HG03196 (cell line): ENCODE data around the gene ANKK1.

Experiments
- ATAC-seq: cut with Tn5 transposase; IDR thresholded peaks from one replicate; pipeline ENCODE4 v1.9.1; 2021; ENCODE audit not compliant: unreplicated experiment

Gene ANKK1

GRCh38 chr11:113376156-113376555, 11.4 kb upstream of the ANKK1 start:
- no peak for ATAC-seq

- ATAC-seq: no peak
Observed at GRCh38 chr11:113377681-113378412, 9.7 kb upstream of the ANKK1 start.

DNA sequence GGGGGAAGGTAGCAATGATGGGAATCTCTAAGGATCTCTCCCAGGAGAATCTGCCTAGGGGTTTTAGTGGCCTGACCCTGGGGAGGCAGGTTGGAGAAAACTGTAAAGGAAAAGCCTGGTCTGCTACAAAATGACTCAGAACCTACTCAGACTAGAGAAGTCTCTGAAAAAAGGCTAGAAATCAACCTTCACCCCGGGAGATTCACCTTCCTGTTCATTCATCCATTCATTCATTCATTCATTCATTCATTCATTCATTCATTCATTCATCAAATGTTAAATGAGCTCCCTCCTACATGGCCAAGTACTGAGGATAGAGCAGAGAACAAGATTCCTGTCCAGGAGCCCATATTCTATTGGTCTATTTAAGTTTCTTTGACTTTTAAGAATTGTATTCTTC, 8.9 kb upstream of the ANKK1 start:
- ATAC-seq: no peak

DNA sequence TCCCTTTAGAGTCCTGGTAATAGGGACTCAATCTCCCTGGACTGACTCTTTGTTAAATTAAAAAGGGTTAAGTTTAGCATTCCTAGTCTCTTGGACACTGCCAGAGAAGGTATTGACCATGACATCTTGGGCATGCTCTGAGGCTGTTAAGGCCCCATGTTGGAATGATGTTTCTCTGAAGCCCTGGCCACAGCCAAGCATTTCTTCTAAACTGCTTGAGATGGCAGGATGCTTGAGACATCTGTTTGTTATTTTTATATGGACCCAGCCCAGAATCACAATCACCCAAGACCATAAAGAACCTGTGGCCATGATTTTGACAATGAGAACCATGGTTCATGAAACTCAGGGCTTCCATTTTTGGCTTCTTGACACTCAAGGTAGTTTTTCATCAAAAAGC, 5.5 kb upstream of the ANKK1 start:
- ATAC-seq: no peak

- ATAC-seq: no peak
Observed at GRCh38 chr11:113384551-113384950, 3.0 kb upstream of the ANKK1 start.

DNA sequence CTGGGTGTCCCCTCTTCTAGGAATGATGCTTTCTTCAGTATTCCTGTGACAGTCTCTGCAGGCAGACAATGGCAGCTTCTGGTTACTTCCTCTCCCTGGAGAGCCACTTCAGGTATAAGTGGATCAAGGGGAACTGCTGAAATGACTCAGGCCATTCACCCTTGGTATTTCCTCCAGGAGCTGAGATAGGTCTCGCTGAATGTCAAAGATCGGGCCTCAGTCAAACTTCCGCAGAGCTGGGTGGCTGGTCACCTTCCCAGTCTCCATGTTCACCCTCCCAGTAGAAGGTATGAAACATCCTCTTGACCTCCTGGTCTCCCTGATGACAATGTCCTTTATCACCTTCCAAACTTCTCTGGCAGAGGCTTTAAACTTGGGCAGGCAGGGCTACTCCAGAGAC, 1.8 kb upstream of the ANKK1 start:
- ATAC-seq: no peak

DNA sequence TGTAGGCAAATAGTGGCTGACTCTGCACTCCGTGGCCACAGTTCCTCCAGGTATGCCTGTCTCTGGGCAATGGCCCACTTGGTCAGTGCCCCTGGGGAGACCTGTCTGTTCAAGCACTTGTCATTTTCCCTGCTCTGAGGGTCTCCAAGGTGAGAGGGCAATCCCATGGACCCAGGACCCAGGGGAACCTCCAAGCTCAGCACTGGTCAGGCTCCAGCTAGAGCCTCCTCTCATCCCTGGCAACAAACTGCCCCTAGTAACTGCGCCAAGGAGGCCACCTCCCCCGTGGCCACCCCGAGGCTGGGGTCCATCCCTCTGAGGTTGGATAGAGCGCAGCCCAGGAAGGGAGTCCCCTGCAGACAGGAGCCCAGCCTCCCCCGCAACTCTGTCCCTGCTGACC, 713 bp upstream of the ANKK1 start:
- ATAC-seq: no peak

- ATAC-seq: no peak
Observed at GRCh38 chr11:113389272-113389671, 1.7 kb downstream of the ANKK1 start.

DNA sequence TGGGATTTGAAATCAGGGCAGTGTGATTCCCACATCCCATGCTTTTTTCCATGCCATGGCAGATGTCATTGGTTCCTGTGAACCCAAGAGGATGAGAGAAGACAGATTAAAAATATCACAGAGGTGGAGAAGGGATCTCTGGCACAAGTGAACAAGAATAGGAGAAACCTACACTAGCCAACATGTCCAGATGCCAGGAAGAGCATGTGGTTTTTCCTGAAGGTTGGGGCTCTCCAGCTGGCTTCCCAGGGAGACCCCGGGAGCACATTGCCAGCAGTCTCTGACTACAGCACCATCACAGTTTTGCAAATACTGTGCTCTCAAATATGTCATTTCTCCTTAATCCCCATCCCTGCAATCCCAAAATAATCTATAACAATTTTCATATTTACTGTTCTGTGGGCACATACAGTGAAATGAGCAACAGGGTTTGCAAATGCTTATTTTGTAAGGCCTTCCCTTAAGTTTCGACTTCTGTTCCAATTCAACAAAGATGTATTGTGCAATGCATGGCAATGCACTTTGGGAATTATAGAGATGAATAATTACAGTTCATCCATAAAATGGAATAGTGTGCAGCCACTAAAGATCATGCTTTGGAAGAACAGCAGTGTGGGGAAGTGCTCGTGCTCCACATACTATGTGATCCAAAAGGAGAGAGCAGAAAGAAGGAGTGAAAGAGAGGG, 4.8 kb downstream of the ANKK1 start:
- ATAC-seq: no peak

DNA sequence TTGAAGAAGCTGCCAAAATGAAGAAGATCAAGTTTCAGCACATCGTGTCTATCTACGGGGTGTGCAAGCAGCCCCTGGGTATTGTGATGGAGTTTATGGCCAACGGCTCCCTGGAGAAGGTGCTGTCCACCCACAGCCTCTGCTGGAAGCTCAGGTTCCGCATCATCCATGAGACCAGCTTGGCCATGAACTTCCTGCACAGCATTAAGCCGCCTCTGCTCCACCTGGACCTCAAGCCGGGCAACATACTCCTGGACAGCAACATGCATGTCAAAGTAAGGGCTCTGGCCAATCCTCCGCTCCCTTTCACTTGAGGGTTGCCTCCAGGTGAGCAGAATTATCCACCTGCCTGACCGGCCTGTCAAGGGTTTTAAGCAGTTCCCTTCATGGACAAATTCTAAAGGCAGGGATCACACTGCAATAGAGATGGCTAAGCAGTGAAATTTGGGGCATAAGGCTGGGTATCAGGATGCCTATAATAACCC, 6.0 kb downstream of the ANKK1 start:
- ATAC-seq: no peak

DNA sequence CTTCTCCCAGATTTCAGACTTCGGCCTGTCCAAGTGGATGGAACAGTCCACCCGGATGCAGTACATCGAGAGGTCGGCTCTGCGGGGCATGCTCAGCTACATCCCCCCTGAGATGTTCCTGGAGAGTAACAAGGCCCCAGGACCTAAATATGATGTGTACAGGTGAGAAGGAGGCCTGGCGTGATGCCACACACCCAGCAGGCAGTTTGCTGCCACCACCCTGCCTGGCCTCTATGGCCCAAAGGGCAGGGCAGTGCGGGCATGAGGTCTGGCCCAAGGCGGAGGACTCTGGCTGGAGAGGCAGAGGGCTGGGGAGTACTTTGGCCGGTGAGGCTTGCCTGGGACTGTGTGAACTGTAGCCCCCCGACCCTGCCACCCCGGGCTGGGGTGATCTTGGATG, 7.3 kb downstream of the ANKK1 start:
- no peak for ATAC-seq

DNA sequence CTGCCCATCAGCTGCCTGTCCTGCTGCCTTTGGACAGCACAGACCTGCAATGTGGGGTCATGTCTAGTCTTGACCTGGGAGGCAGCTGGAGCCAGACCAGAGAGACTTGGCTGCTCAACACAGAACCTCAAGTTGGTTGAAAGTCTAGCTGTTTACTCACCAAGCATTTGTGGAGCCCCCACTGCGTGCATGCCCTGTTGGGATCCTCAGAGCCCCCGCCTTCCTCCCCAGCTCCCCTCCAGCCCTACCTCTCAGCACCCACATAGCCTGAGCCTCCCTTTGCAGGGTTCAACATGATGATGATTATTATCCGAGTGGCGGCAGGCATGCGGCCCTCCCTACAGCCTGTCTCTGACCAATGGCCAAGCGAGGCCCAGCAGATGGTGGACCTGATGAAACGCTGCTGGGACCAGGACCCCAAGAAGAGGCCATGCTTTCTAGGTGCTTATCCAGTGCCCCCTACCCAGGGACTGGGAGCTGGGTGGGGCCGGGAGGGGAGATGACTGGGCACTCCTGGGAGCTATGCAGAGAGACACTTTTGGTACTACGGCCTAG, 8.3 kb downstream of the ANKK1 start:
- ATAC-seq: no peak

DNA sequence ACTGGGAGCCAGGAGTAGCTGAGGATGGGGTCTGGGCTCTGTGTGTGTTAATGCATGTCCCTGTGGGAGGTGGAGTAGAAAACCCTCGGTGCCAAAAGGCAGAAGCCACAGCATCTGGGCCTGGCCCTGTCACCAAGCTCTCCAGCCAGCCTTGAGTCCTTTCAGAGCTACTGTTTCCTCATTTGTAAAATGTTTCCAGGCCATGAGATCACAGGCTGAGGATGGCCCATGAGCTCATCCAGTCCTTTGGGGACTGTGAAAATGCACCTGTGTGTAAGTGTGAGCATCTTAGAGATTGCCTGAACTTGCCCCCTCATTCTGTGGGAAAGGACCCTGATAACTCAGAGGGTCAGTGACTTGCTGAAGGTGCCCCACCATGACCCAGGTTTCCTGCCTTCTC, 9.1 kb downstream of the ANKK1 start:
- ATAC-seq: no peak

GRCh38 chr11:113397212-113397611, 9.6 kb downstream of the ANKK1 start:
- ATAC-seq: no peak

- no peak for ATAC-seq
Observed at GRCh38 chr11:113397821-113398220, 10.2 kb downstream of the ANKK1 start.

DNA sequence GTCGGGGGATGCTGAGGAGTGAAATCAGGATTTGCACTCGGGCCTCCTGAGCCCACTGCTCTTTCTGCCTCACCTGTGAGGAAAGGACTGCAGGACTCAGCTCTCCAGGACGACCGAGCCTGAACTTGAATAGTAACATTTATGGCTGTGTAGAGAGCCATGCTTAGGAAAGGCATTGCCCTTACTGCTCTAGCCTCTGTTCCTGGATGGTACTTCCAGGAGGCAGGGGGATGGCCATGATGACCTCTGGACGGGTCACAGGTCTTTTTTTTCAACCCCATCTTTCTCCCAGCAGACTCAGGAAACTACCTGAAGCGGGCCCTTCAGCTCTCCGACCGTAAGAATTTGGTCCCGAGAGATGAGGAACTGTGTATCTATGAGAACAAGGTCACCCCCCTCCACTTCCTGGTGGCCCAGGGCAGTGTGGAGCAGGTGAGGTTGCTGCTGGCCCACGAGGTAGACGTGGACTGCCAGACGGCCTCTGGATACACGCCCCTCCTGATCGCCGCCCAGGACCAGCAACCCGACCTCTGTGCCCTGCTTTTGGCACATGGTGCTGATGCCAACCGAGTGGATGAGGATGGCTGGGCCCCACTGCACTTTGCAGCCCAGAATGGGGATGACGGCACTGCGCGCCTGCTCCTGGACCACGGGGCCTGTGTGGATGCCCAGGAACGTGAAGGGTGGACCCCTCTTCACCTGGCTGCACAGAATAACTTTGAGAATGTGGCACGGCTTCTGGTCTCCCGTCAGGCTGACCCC, 11.3 kb downstream of the ANKK1 start:
- no peak for ATAC-seq

DNA sequence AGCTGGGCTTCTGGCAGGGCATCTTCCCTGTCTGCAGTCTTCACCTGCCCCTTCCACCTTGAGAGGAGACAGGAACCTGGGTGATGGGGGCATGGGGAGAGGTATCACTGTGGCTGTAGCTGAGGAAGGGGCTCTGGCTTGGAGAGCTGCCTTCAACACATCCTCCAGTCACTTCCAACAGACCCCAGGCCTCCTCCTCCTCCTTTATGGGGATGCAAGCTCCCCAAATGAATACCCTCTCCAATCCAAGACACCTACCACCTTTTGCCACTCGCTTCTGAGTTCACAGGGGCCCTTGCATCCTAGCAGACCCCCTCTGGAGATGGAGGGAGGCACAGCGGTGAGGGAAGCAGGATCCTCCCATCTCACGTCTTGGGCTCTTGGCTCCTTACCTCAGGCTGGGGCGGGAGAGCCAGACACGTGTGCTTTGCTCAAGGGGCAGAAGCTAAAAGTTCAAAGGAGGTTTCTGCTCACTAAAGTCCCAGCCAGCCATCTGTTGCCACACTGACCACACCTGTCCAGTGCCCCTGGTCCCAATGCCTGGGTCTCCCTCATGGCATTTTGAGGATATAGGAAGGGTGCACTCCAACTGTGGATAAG, 13.2 kb downstream of the ANKK1 start:
- ATAC-seq: no peak

DNA sequence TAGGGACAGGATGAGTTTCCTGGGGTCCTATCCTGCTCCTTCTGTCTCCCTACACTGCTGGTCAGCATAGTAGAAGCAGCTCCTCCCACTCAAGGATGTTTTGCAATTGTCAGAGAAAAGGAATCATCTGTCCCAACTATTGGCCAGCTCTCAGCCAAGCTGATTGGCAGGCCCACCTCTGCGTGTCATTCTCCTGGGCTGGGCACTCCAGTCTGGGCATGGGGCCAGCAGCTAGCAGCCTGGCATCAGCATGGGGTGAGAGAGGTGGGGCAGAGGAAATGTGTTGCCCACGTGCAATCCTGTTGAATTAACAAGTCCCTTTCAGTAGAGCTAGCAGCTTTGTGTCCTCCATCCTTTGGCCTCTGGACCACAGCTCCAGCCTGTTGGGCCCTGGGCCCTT, 14.1 kb downstream of the ANKK1 start:
- no peak for ATAC-seq

DNA sequence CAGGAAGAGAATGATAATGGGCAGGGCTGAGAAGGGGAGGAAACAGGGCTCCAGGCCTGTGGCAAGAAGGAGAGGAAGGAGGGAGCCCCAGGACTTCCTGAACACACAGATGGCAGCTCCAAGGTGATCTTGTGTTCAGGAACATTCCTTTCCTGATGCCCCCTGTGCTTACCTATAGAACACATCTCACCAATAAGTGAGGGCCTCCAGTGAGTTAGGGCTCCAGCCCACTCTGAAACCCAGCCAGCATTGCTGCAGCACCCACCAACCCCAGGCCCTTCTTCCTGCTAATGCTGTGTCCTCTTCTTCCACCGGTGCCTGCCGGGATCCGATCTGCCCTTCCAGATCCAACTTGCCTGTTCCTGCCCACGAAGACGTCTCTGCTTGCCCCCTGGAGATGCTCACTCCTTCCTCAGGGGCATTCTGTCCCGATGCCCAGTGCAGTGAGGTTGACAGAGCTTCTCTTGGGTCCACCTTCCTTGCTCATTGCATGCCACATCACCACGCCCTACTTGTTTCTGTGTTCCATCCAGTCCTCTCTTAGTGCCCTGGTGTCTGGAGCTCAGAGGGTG, 17.4 kb downstream of the ANKK1 start:
- ATAC-seq: no peak

DNA sequence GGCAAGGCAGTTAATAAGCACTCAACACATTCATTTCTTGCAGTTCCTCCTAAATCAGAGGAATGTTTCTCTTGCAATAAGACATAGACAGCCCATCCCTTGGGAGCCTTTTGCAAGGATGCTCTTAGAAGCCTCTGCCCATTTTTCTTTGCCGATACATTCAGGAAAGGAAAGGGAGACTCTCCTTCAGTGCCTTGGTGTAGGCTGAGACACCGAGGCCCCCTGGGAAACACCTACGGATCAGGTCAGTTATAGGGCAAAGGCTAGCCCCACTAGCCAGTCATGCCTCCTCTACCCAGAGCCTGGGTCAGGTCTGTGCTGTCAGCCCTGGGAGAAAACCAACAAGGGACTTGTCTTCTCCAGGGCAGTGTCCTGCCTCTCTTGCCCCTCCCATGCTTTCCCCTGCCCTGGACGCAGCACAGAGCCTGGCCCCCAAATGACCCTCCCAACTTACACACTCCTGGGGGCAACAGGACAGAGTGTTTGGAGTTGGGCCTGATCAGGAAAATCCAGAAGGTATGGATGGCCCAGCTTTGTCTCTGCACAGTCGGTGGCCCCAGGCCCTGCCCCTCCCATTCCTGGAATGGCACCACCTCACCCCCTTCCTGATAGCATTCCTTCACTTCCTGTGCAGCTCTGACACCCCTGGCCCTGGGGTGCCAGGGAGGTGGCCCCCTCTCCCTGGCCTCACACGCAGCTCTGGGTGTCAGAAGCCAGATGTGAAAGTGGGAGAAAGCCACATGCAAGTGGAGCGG, 18.3 kb downstream of the ANKK1 start:
- no peak for ATAC-seq
